ENCODE data around the gene XRCC3.

XRCC3 gene

GRCh38 chr14:103735439-103735814 is 20.2 kb upstream of the XRCC3 start:
- TF ChIP-seq ZNF600 (tag by site-specific recombination; IDR thresholded peaks at IDR 0.05), result peak; percentile 39; the same call in 1 of the 2 replicates
- TF ChIP-seq, protein P1, sequence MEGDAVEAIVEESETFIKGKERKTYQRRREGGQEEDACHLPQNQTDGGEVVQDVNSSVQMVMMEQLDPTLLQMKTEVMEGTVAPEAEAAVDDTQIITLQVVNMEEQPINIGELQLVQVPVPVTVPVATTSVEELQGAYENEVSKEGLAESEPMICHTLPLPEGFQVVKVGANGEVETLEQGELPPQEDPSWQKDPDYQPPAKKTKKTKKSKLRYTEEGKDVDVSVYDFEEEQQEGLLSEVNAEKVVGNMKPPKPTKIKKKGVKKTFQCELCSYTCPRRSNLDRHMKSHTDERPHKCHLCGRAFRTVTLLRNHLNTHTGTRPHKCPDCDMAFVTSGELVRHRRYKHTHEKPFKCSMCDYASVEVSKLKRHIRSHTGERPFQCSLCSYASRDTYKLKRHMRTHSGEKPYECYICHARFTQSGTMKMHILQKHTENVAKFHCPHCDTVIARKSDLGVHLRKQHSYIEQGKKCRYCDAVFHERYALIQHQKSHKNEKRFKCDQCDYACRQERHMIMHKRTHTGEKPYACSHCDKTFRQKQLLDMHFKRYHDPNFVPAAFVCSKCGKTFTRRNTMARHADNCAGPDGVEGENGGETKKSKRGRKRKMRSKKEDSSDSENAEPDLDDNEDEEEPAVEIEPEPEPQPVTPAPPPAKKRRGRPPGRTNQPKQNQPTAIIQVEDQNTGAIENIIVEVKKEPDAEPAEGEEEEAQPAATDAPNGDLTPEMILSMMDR (tag by site-specific recombination; IDR thresholded peaks at IDR 0.05), result 0 out of 2 replicates have a peak, but pooled peaks have one; percentile 14
- no peak for TF ChIP-seq ZNF341 (tag by site-specific recombination; IDR thresholded peaks at IDR 0.05; ENCODE audit: low read depth)
- no peak for TF ChIP-seq ZBTB1 (tag by site-specific recombination; IDR thresholded peaks at IDR 0.05)
- no peak overlapping the region for H3K4me3 ChIP-seq (ENCODE audit: low read depth, low read length)
- POLR2A ChIA-PET, result interaction anchor here (0.8 to 2.5 kb wide), 2 partner anchors 14 to 20 kb away, joined by 6 read pairs; partner anchors contain the start of genes XRCC3 and ZFYVE21
- H3K4me1 ChIP-seq (ENCODE audit: control insufficient read depth, insufficient read depth, low read length), result no peaks in the 10 kb centered on the region
- H3K9me3 ChIP-seq (ENCODE audit: control insufficient read depth, insufficient read depth, low read depth, low read length), result no peaks in the 10 kb centered on the region
- CTCF ChIA-PET, result no interaction called here
- H3K36me3 ChIP-seq (ENCODE audit: control insufficient read depth in 2 of 2, insufficient read depth in 1 of 2, low read length in 2 of 2), result peaks cover 0 to 90% of the 10 kb centered on the region in 2 experiments; a peak in 2 of 3 replicates
- H3K27ac ChIP-seq (ENCODE audit: extremely low read depth, low read depth, low read length), result no peak overlapping the region

GRCh38 chr14:103735022-103735421 is 19.8 kb upstream of the XRCC3 start:
- Histone ChIP-seq H3K4me1 (ENCODE audit: control insufficient read depth, insufficient read depth, low read length) (no peaks in the 10 kb centered on the region), H3K9me3 (ENCODE audit: control insufficient read depth, insufficient read depth, low read depth, low read length) (no peaks in the 10 kb centered on the region), H3K36me3 (ENCODE audit: control insufficient read depth in 2 of 2, insufficient read depth in 1 of 2, low read length in 2 of 2) (peaks cover 0 to 90% of the 10 kb centered on the region in 2 experiments; a peak in 2 of 3 replicates), H3K27ac (ENCODE audit: extremely low read depth, low read depth, low read length) (no peak overlapping the region), H3K4me3 (ENCODE audit: low read depth, low read length) (no peak overlapping the region)
- TF ChIP-seq ZNF148 (tag by site-specific recombination; IDR thresholded peaks at IDR 0.05; ENCODE audit: borderline replicate concordance) (no peak), ZNF768 (tag by site-specific recombination; IDR thresholded peaks at IDR 0.05) (no peak), ZNF175 (tag by site-specific recombination; IDR thresholded peaks at IDR 0.05) (no peak), ZBTB20 (tag by site-specific recombination; IDR thresholded peaks at IDR 0.05) (no peak), PRDM1 (tag by site-specific recombination; IDR thresholded peaks at IDR 0.05) (no peak), ZNF366 (tag by site-specific recombination; conservative IDR thresholded peaks at IDR 0.05) (no peak), ZNF600 (tag by site-specific recombination; IDR thresholded peaks at IDR 0.05) (no peak), ZNF341 (tag by site-specific recombination; IDR thresholded peaks at IDR 0.05; ENCODE audit: low read depth) (no peak), ZNF37A (tag by site-specific recombination; IDR thresholded peaks at IDR 0.05) (no peak), ZNF274 (IDR thresholded peaks at IDR 0.05; ENCODE audit: low read length) (no peak), ZNF274 (tag by site-specific recombination; IDR thresholded peaks at IDR 0.05; ENCODE audit: borderline replicate concordance) (no peak), GLI2 (tag by site-specific recombination; IDR thresholded peaks at IDR 0.05; ENCODE audit: borderline replicate concordance, low read depth) (no peak), ZNF777 (tag by site-specific recombination; IDR thresholded peaks at IDR 0.05; ENCODE audit: borderline replicate concordance) (no peak), SP2 (tag by site-specific recombination; IDR thresholded peaks at IDR 0.05) (no peak), SALL2 (tag by site-specific recombination; IDR thresholded peaks at IDR 0.05; ENCODE audit: borderline replicate concordance) (no peak), ZNF214 (tag by site-specific recombination; IDR thresholded peaks at IDR 0.05; ENCODE audit: borderline replicate concordance) (no peak), HOXC10 (CRISPR knock-in tag; IDR thresholded peaks at IDR 0.05) (no peak), ZIC2 (tag by site-specific recombination; IDR thresholded peaks at IDR 0.05) (no peak), ZNF391 (tag by site-specific recombination; IDR thresholded peaks at IDR 0.05; ENCODE audit: borderline replicate concordance, low read depth) (no peak)
- CTCF ChIA-PET, result no interaction called here
- POLR2A ChIA-PET, result interaction anchor here (0.8 kb wide), 1 partner anchor 13 kb away, joined by 6 read pairs; no protein-coding TSS in a partner anchor

All from HEK293 (cell line).